Activated naive CD4-positive, alpha-beta T cell treated with Interleukin-2 at 50 U/mL for 16 hours (primary cell): ENCODE data around the gene SLC9A9.

Experiments
- DNase-seq: peaks from one replicate; pipeline ENCODE4 v3.0.0-alpha.2; 2020

Gene SLC9A9

GRCh38 chr3:143840636-143841035 lies 7.6 kb downstream of the SLC9A9 start:
- no peak for DNase-seq

DNA sequence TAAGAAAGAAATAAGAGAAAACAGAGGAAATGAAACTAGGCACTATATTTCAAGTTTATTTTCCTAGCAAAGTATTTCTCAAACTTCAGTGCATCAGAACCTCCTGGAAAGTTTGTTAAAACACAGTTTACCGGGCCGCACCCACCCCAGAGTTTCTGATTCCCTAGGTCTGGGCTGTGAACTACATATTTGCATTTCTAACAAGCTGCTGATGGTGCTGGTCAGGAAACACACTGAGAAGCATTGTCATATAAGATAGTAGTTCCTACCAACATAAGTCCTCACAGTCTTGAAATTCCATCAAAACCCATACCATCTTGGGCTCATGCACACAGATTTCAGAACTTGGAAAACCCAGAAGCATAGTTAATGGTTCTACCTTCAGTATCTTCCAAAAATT lies 8.3 kb downstream of the SLC9A9 start:
- no peak for DNase-seq

DNA sequence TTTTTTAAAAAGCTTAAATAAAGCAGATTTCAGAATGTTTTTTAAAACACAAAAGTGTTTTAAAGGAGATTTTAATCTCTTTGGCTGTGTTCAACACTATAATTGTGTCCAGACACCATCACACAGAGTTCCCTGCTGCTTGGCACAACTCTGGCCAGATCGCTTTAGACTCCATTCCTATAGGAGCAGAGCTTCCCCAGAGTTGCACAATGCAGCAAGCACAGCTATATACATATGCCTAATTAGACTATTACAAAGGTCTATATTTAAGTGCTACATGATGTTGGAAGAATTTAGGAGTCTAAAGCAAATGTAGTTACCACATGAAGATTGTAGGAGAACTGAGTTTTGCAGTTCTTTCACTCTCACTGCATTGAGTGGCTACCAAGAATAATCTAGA lies 11.2 kb downstream of the SLC9A9 start:
- DNase-seq = no peak

DNA sequence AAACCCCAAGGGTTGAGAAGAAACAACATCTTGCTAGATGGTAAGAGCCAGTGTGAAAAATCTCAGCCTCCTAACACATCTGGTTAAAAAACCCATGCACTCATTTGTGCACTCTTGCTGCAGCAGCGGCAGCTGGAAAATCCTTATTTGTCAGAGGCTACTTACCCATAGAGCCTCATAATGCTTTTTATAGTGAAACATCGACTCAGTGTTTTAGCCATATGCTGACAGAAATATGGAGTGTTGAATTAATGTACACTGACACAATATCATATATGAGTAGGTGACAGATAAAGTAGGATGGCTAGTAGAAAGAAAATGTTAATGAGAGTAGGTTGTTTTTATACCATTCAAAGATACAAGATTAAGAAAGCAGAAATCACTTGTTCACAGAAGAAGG lies 13.0 kb downstream of the SLC9A9 start:
- DNase-seq = no peak

- DNase-seq = no peak
Observed at GRCh38 chr3:143832433-143832832, 15.8 kb downstream of the SLC9A9 start.

DNA sequence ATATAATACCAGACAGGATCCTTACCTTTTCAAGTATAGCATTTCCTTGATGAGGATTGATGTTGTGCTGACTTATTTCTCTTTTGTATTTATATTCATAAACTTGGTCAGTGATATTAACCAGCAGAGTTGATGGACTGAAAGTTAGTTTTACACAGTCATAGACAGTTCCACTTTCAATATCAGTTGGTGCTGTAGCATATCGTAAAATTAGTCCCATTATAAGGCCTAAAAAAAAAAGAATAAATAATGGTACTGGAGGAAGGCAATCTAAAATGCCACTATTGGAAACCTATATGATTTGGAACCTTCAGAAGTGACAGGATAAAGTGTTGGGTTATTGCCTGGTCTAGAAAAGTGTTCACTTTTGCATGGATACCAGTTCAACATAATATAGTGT lies 16.3 kb downstream of the SLC9A9 start:
- no peak for DNase-seq

DNA sequence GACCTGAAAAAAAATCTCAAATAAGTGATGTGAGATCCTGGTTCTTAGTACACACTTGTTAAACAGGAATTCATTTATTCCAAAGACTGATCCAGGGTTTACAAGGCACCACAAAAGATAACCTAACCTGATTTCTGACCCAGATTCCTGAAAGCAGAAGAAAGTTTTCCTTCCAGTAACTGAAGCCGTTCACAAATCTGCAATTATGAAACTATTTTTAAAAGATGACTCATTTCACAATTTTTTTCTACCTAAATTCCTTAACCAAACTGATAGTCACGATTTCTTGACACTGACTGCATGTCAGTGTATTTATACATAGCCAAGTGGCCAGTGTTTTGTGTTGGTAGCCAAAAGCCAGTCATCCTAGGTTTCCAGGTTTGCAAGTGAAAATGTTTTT lies 17.1 kb downstream of the SLC9A9 start:
- no peak for DNase-seq

GRCh38 chr3:143830786-143831185 lies 17.5 kb downstream of the SLC9A9 start:
- DNase-seq = no peak

- DNase-seq = no peak
Observed at GRCh38 chr3:143830063-143830462, 18.2 kb downstream of the SLC9A9 start.

DNA sequence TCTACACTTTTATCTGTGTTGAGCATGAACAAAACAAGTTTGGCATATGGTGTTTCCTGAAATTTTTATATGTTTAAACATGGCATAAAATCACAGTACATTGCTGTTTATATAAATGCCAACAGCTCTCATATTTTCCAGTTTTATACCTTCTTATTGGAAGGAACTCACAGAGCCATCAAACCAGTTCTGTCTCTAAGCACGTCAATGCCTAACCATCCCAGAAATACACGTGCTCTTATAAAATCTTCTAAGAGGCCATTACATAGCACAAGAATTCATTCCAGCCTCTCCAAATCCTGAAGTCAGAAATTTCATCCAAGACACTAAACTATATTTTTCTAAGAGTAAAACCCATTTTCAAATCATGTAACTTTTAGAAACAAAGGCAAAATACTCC lies 20.8 kb downstream of the SLC9A9 start:
- no peak for DNase-seq

- DNase-seq = no peak
Observed at GRCh38 chr3:143826296-143826695, 22.0 kb downstream of the SLC9A9 start.

- DNase-seq = no peak
Observed at GRCh38 chr3:143825513-143825912, 22.8 kb downstream of the SLC9A9 start.

DNA sequence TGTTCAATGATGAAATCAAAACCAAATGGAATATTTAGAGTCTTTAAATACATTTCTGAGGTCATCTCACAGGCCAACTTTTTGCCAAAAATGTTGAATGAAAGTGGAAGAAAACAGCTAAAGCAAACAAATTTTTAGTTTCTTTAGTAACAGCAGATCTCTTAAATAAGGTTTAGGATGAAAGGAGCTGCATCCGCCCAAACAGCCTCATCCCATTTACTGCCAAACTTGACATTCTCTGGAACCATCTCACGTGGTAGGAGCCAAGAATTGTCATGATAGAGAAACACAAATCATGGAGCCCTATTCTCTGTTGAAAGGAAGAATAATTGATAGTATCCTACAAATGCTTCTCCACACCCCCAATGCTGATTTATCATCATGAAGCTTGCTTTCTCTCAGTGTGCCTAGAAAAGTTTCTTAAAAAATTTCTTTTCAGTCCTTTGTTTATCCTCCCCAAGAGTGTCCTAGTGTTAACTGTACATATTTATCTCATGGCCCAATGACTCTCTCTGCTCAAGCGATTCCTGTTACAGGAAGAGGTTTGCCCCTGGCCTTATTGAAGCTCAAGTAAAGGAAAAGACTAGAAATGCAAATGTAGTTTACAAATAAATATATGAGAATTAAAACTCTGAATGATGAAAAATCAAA lies 23.4 kb downstream of the SLC9A9 start:
- no peak for DNase-seq

GRCh38 chr3:143822798-143823197 lies 25.5 kb downstream of the SLC9A9 start:
- no peak for DNase-seq

GRCh38 chr3:143822374-143822773 lies 25.9 kb downstream of the SLC9A9 start:
- DNase-seq = no peak

GRCh38 chr3:143821862-143822261 lies 26.4 kb downstream of the SLC9A9 start:
- DNase-seq = no peak

DNA sequence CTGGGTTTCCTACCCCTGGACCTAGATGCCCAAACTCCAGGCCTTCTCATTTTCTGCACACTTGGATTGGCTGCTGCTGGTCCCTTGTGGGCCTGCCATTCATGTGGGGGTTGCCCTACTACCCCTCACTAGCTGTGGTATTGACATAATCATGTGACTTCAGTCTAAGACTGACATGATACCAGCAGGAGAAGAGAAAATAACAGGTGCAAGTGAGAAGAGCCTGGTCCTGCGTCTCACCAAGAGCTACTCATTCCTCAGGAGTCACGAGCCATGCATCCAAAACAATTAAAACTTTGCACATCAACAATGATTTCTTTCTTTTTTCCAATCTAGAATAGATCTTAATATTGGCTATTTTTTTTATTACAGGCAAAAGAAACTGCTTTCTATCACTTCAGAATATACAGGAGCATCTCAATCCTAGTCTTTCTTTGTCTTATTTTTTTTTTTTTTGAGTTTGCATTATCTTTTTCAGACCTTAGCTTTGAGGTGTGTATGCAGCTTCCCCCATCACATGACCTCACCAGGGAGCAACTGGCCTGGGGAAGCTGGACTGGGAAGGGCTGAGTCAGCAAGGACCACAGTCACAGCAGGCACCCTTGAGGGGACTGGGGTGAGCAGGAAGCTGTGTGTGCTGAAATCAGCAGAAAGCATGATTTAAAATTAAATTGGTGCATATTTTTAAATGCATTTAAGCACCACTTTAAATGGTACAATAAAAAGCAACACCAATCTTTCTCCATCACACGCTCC lies 27.6 kb downstream of the SLC9A9 start:
- DNase-seq = no peak

GRCh38 chr3:143819890-143820289 lies 28.4 kb downstream of the SLC9A9 start:
- no peak for DNase-seq

DNA sequence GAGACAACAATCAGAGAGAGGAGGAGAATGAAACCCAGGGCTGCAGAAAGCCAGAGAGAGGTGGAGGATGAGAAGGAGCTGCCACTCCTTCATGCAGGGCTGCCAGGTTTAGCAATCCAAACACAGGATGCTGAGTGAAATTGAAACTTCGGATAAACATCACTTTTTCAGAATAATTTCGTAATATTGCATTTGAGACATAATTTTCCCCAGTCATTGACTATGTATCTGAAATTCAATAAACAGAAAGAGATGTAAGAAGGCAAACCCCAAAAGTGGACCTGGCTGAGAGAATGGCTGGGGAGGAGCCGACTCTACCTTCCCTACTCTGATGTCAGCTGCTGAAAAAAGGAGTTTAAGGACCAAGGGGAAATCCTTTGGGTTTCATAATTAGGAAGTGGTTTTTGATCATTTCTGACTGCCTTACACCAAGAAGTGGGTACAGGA lies 33.8 kb downstream of the SLC9A9 start:
- DNase-seq = no peak

DNA sequence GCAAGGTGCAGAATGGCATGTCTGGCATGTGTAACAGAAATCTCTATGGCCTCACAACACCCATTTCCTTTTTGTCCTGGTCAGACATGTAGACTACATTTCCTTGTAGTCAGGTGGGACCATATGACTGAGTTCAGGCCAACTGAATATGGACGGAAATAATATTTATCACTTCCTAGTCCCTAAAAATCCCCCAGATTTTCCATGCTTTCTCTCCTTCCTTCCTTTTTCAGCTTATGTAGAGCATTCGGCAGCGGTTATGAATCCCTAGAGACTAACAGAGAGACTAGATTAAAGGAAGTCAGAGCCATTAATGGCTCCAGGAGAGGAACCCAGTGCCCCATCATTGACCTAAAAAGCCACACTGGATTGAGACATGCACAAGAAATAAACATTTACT lies 35.8 kb downstream of the SLC9A9 start:
- DNase-seq = no peak

DNA sequence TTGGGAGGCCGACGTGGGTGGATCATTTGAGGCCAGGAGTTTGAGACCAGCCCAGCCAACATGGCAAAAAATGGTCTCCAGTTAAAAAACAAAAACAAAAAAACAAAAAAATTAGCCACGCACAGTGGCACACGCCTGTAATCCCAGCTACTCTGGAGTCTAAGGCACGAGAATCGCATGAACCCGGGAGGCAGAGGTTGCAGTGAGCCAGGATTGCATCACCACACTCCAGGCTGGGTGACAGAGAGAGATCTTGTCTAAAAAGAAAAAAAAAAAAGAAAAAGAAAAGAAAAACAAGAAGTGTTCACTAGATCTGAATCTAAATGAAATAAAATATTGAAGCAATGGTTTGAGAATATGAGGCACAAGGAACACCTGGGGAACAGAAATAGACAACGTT lies 36.7 kb downstream of the SLC9A9 start:
- DNase-seq = no peak

- DNase-seq = no peak
Observed at GRCh38 chr3:143810953-143811265, 37.4 kb downstream of the SLC9A9 start.

- no peak for DNase-seq
Observed at GRCh38 chr3:143810166-143810952, 37.9 kb downstream of the SLC9A9 start.

DNA sequence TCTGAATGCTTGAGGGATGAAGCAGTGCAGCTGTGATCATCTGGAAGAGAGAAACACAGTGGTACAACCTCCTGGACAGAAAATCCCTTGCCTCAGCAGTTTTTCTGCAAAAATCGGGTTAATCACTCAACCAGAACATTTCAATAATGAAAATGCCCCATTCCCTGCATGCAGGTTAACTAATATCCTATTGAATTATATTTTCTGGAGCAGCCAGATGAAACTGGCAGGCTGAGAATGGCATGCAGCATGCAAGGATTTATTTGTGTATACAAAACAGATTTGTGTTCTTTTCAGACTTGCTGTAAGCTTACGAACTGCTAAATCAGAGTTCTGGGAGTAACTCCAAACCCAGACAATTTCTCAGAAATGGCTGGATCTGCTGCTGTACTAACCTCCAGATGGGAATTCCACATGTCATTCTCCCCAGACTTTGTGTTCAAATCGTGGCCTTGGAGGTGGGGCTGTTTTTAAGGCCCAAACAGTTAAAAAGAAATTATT lies 39.1 kb downstream of the SLC9A9 start:
- DNase-seq = no peak
